ENCODE measurements around the gene ANKRD13A. TPM values are rescaled to one million over a fixed set of nuclear protein-coding genes. Genes with fewer than 3 reads are reported as not detected.

The ANKRD13A gene
- total and polyA plus RNA-seq, 2 of the 8 experiments (the other 6 are each of a cell fraction or from before 2014, with no cell fraction given): 16.8 to 21.4 TPM

- TF ChIP-seq CBX8 (IDR thresholded peaks at IDR 0.05; ENCODE audit: borderline replicate concordance, low read depth, low read length) (no peak), NANOG (IDR thresholded peaks at IDR 0.05; ENCODE audit: insufficient read depth, low read depth, low read length, poor library complexity, severe bottlenecking) (no peak), BRCA1 (IDR thresholded peaks at IDR 0.05; ENCODE audit: low read depth, low read length) (no peak), USF2 (IDR thresholded peaks at IDR 0.05; ENCODE audit: low read length) (no peak), GABPA (IDR thresholded peaks at IDR 0.05; ENCODE audit: borderline replicate concordance, insufficient read depth, low read length) (no peak)
Observed at GRCh38 chr12:110058875-110059615, 59.8 kb downstream of the ANKRD13A start (continued).

All from H1 (cell line).